GM19372 (cell line): ENCODE measurements around the gene LCT.

Experiments
- ATAC-seq: cut with Tn5 transposase; IDR thresholded peaks from one replicate; pipeline ENCODE4 v1.9.1; 2021; ENCODE audit warnings: mild to moderate bottlenecking, low read depth, moderate library complexity; ENCODE audit not compliant: unreplicated experiment

LCT gene

GRCh38 chr2:135755573-135755972 is 81.4 kb downstream of the LCT start:
- ATAC-seq = no peak

GRCh38 chr2:135745545-135745944 is 91.4 kb downstream of the LCT start:
- ATAC-seq = no peak

GRCh38 chr2:135744760-135745314 is 92.1 kb downstream of the LCT start:
- ATAC-seq = no peak

- ATAC-seq = no peak
Measured at GRCh38 chr2:135743860-135744259, 93.1 kb downstream of the LCT start.

GRCh38 chr2:135742325-135742757 is 94.6 kb downstream of the LCT start:
- ATAC-seq = peak; percentile 10

- ATAC-seq = peak; percentile 90
Measured at GRCh38 chr2:135741395-135742324, 95.3 kb downstream of the LCT start, which contains the start of gene UBXN4. UBXN4 (plus strand) TSS chr2:135741855; CDS start chr2:135741930, 75 bp downstream.

GRCh38 chr2:135741043-135741394 is 96.0 kb downstream of the LCT start:
- no peak for ATAC-seq

- ATAC-seq = no peak
Measured at GRCh38 chr2:135740206-135740605, 96.8 kb downstream of the LCT start.
